ENCODE results near the gene TRIO. TPM values are rescaled to one million over a fixed set of nuclear protein-coding genes. Genes with fewer than 3 reads are reported as not detected.
A peak's percentile ranks its signal among the peaks of the same experiment; 100 is the strongest.

Gene TRIO
- total RNA-seq, 1 donor from 2014 or later = 223 TPM

DNA sequence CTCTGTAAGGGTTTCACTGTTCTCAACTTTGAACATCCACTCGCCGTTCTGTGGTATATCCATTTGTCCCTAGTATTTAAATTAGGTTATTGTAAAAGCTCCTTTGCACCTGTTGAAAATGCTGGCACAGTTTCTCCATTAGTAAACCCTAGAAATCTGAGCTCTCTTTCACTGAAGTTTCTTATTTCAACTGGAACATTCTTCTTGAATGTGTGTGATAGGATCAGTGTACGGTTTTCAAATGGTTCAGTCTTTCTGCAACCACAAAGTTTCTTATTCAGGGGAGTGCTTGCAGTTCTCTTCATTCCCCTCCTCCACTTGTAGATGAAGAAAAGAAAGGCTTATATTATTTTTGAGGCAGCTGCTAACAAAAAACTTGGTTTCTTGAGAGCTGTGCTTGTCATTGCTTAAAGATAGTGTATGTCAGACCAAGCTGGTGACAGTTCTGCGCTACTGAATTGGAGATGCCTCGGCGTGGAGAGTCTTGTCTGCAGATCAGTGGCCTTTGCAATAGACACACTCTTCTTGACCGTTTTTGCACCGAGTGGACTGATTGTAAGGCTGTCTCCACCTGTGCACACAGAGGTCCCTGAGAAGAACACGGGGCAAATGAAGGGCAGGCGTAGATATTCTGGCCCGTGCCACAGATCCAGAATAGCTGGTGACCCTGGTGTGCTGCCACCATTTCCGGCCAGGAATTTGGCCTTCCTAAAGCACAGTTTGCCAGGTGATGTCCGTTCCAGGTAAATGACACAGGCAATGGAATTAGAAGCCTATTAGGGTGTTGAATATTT, 102.2 kb downstream of the TRIO start:
- TF ChIP-seq, protein P1, sequence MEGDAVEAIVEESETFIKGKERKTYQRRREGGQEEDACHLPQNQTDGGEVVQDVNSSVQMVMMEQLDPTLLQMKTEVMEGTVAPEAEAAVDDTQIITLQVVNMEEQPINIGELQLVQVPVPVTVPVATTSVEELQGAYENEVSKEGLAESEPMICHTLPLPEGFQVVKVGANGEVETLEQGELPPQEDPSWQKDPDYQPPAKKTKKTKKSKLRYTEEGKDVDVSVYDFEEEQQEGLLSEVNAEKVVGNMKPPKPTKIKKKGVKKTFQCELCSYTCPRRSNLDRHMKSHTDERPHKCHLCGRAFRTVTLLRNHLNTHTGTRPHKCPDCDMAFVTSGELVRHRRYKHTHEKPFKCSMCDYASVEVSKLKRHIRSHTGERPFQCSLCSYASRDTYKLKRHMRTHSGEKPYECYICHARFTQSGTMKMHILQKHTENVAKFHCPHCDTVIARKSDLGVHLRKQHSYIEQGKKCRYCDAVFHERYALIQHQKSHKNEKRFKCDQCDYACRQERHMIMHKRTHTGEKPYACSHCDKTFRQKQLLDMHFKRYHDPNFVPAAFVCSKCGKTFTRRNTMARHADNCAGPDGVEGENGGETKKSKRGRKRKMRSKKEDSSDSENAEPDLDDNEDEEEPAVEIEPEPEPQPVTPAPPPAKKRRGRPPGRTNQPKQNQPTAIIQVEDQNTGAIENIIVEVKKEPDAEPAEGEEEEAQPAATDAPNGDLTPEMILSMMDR (IDR thresholded peaks at IDR 0.05) = no peak
- H3K9me3 Mint-ChIP-seq = no peaks in the 10 kb centered on the region
- ATAC-seq (ENCODE audit: low read depth) = no peak
- H3K27me3 Mint-ChIP-seq = no peaks in the 10 kb centered on the region
- intact Hi-C loops (cut with micrococcal nuclease) = loop anchor here (2.0 kb wide), 1 partner anchor 15 kb away; no protein-coding TSS in a partner anchor
- peaks cover 79% of the 10 kb centered on the region for H3K4me1 Mint-ChIP-seq
- DNase-seq = no peak
- peak overlapping the region; percentile 69 for H3K27ac Mint-ChIP-seq
- CTCF ChIA-PET = interaction anchor here (0.5 to 1.2 kb wide), 3 partner anchors 19 to 104 kb away, joined by 3 read pairs; no protein-coding TSS in a partner anchor
- peaks cover 3% of the 10 kb centered on the region for H3K36me3 Mint-ChIP-seq (ENCODE audit: low read depth)
- no peak overlapping the region for H3K4me3 Mint-ChIP-seq
- POLR2A ChIA-PET = interaction anchor here (0.7 to 1.8 kb wide), 3 partner anchors 9 to 102 kb away, joined by 3 to 6 read pairs (median 6); no protein-coding TSS in a partner anchor

GRCh38 chr5:14246350-14247053, 103.4 kb downstream of the TRIO start:
- ChIA-PET POLR2A (interaction anchor here (4.0 kb wide), 1 partner anchor 34 kb away, joined by 27 read pairs; no protein-coding TSS in a partner anchor), CTCF (no interaction called here)
- Mint-ChIP-seq H3K4me1 (peaks cover 80% of the 10 kb centered on the region), H3K27ac (peak overlapping the region; percentile 65), H3K36me3 (ENCODE audit: low read depth) (peaks cover 3% of the 10 kb centered on the region), H3K27me3 (no peaks in the 10 kb centered on the region), H3K4me3 (peak overlapping the region; percentile 28), H3K9me3 (no peaks in the 10 kb centered on the region)
- TF ChIP-seq, protein P1 (IDR thresholded peaks at IDR 0.05) = no peak
- DNase-seq = no peak
- no peak for ATAC-seq (ENCODE audit: low read depth)
- intact Hi-C loops (cut with micrococcal nuclease) = no loop called here

GRCh38 chr5:14247054-14247386, 103.9 kb downstream of the TRIO start:
- intact Hi-C loops (cut with micrococcal nuclease) = no loop called here
- no peaks in the 10 kb centered on the region for H3K27me3 Mint-ChIP-seq
- H3K4me3 Mint-ChIP-seq = no peak overlapping the region
- DNase-seq (no peak), ATAC-seq (ENCODE audit: low read depth) (no peak)
- peaks cover 80% of the 10 kb centered on the region for H3K4me1 Mint-ChIP-seq
- peak overlapping the region; percentile 65 for H3K27ac Mint-ChIP-seq
- TF ChIP-seq, protein P1 (IDR thresholded peaks at IDR 0.05) = no peak
- ChIA-PET CTCF (no interaction called here), POLR2A (interaction anchor here (4.0 kb wide), 1 partner anchor 34 kb away, joined by 27 read pairs; no protein-coding TSS in a partner anchor)
- peaks cover 3% of the 10 kb centered on the region for H3K36me3 Mint-ChIP-seq (ENCODE audit: low read depth)
- H3K9me3 Mint-ChIP-seq = no peaks in the 10 kb centered on the region

DNA sequence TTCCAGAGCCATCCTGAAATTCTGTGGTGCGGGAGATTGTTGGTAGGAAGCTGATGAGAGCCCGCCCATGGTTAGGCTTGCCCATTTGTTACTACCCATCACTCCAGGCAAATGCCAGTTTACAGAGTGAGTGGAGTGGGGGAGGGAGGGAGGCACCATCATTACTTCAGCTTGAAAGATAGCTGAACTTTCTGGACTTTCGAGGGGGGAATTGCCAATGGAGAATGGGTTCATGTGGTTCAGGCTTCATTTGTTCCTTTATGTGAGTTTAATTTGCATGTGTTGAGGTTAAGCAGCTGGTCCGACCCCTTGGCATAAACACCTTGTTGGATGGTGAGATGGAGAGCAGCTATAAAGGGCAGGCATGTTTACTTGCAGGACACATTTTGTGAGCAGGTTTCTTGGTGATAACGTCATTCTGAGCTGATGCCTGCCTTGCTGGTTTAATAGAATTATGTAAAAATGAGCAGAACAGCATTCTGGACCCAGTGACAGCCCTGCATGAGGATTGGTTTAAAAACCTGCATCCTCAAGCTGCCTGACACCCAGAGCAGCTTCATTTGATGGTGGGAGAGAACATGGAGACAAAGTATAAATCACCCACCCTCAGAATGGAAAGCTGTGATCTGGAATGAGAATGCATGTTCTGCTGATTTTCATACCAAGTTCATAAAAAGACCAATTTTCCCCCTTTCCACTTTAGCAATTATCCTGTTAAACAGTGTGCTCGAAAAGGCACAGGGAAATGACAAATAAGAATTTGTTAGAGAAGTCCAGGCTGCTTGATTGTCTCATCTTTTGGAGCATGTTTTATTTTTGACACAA, 106.3 kb downstream of the TRIO start:
- Mint-ChIP-seq H3K9me3 (no peaks in the 10 kb centered on the region), H3K4me1 (peaks cover 93% of the 10 kb centered on the region), H3K27me3 (no peaks in the 10 kb centered on the region), H3K4me3 (peak overlapping the region; percentile 42), H3K36me3 (ENCODE audit: low read depth) (no peaks in the 10 kb centered on the region), H3K27ac (peak overlapping the region; percentile 87)
- ATAC-seq (ENCODE audit: low read depth) (no peak), DNase-seq (no peak)
- intact Hi-C loops (cut with micrococcal nuclease) = loop anchor here (1.0 to 2.0 kb wide), 3 partner anchors 9 to 37 kb away; no protein-coding TSS in a partner anchor
- CTCF ChIA-PET = interaction anchor here (0.8 to 1.7 kb wide), 2 partner anchors 21 to 41 kb away, joined by 3 to 7 read pairs; no protein-coding TSS in a partner anchor
- TF ChIP-seq, protein P1 (IDR thresholded peaks at IDR 0.05) = no peak
- POLR2A ChIA-PET = interaction anchor here (0.5 to 4.0 kb wide), 12 partner anchors 9 to 104 kb away, joined by 3 to 27 read pairs (median 4); no protein-coding TSS in a partner anchor
